IMR-90 (cell line): ENCODE data around the gene RTN4IP1. TPM values are rescaled to one million over a fixed set of nuclear protein-coding genes. Genes with fewer than 3 reads are reported as not detected.
A peak's percentile ranks its signal among the peaks of the same experiment; 100 is the strongest.

Source experiments
- ATAC-seq: fragments of 200-7000 bp; cut with Tn5 transposase; 2 replicates; pipeline ENCODE4 v1.9.1; 2020; ENCODE audit warnings: low read depth, mild to moderate bottlenecking, moderate library complexity
- BruUV-seq: library from RNA; stranded (reverse); fragments of 400-500 nt; replicated peaks from 2 replicates; lab custom pipeline; 2021; lab: Mats Ljungman, UMichigan
- CTCF ChIA-PET: fragments of 300-600 bp; formaldehyde crosslinking; extraction: SDS; loops from one replicate; lab custom pipeline; 2021; ENCODE audit warnings: antibody characterized with exemption; lab: Yijun Ruan, JAX
- POLR2A ChIA-PET: fragments of 300-600 bp; sonication (Branson Sonifier 250); formaldehyde crosslinking; loops from one replicate; lab custom pipeline; 2022; ENCODE audit warnings: antibody characterized with exemption; ENCODE audit not compliant: unreplicated experiment; lab: Charles Lee
- DNase-seq: peaks from one replicate; pipeline ENCODE4 v3.0.0; 2013
- H2AFZ ChIP-seq: replicated peaks from 2 replicates; pipeline ENCODE3; 2013; ENCODE audit warnings: low read length, mild to moderate bottlenecking; ENCODE audit not compliant: poor library complexity
- H2AK5ac ChIP-seq: 2 replicates; pipeline ENCODE4 v1.6.1; 2013; ENCODE audit warnings: low read depth, low read length, inconsistent platforms
- H2AK9ac ChIP-seq: replicated peaks from 2 replicates; pipeline ENCODE3; 2013; ENCODE audit warnings: mild to moderate bottlenecking, low read depth, low read length, moderate library complexity; ENCODE audit not compliant: poor library complexity
- H2BK120ac ChIP-seq: 2 replicates; pipeline ENCODE4 v1.6.1; 2013; ENCODE audit warnings: low read depth, low read length, inconsistent platforms
- H2BK15ac ChIP-seq: 3 replicates; pipeline ENCODE4 v1.6.1; 2013; ENCODE audit warnings: low read depth, low read length, inconsistent platforms
- H2BK20ac ChIP-seq: 2 replicates; pipeline ENCODE4 v1.6.1; 2013; ENCODE audit warnings: low read depth, mild to moderate bottlenecking, inconsistent platforms, low read length, moderate library complexity
- H2BK5ac ChIP-seq: 2 replicates; pipeline ENCODE4 v1.6.1; 2013; ENCODE audit warnings: mild to moderate bottlenecking, low read depth, low read length, inconsistent platforms; ENCODE audit not compliant: poor library complexity, severe bottlenecking
- H3K14ac ChIP-seq: replicated peaks from 2 replicates; pipeline ENCODE4 v1.6.1; 2013; ENCODE audit warnings: low read depth, low read length, inconsistent platforms
- H3K18ac ChIP-seq: 2 replicates; pipeline ENCODE4 v1.6.1; 2013; ENCODE audit warnings: low read depth, low read length, control low read depth
- H3K23ac ChIP-seq: 2 replicates; pipeline ENCODE4 v1.6.1; 2013; ENCODE audit warnings: low read depth, low read length, inconsistent platforms
- H3K27ac ChIP-seq: 2 replicates; pipeline ENCODE4 v1.5.1; 2013; ENCODE audit warnings: mild to moderate bottlenecking, control low read depth, low read length; ENCODE audit not compliant: insufficient read depth
- H3K27me3 ChIP-seq: 2 replicates; pipeline ENCODE4 v1.6.1; 2013; ENCODE audit warnings: low read length; ENCODE audit not compliant: control insufficient read depth, insufficient read depth
- H3K36me3 ChIP-seq: 2 replicates; pipeline ENCODE4 v1.6.1; 2013; ENCODE audit warnings: low read length, mixed read lengths; ENCODE audit not compliant: control insufficient read depth, insufficient read depth
- H3K4ac ChIP-seq: 2 replicates; pipeline ENCODE4 v1.6.1; 2013; ENCODE audit warnings: low read depth, low read length, inconsistent platforms
- H3K4me1 ChIP-seq: 2 replicates; pipeline ENCODE4 v1.6.1; 2013; ENCODE audit warnings: low read length, mixed read lengths; ENCODE audit not compliant: control insufficient read depth, insufficient read depth
- H3K4me2 ChIP-seq: 2 replicates; pipeline ENCODE4 v1.6.1; 2013; ENCODE audit warnings: low read depth, mild to moderate bottlenecking, control low read depth, low read length, moderate library complexity
- H3K4me3 ChIP-seq: 2 replicates; pipeline ENCODE4 v1.5.1; 2013; ENCODE audit warnings: low read depth, mild to moderate bottlenecking, control low read depth, low read length, moderate library complexity; ENCODE audit not compliant: insufficient read depth
- H3K56ac ChIP-seq: 2 replicates; pipeline ENCODE4 v1.6.1; 2013; ENCODE audit warnings: low read length, inconsistent platforms; ENCODE audit not compliant: insufficient read depth; ENCODE audit errors: extremely low read depth
- H3K79me1 ChIP-seq, 2 experiments: 2 replicates each; pipeline ENCODE4 v1.6.1; 2013; ENCODE audit warnings: low read length in 2 of 2, inconsistent platforms in 1 of 2, low read depth in 1 of 2
- H3K9ac ChIP-seq: 2 replicates; pipeline ENCODE4 v1.6.1; 2013; ENCODE audit warnings: low read depth, low read length, control low read depth
- H3K9me1 ChIP-seq: 2 replicates; pipeline ENCODE4 v1.6.1; 2013; ENCODE audit warnings: low read length, inconsistent platforms; ENCODE audit not compliant: insufficient read depth
- H3K9me3 ChIP-seq: 2 replicates; pipeline ENCODE4 v1.6.1; 2013; ENCODE audit warnings: low read length; ENCODE audit not compliant: control insufficient read depth, insufficient read depth
- H4K20me1 ChIP-seq: 2 replicates; pipeline ENCODE4 v1.6.1; 2013; ENCODE audit warnings: low read length, inconsistent platforms; ENCODE audit not compliant: insufficient read depth
- H4K5ac ChIP-seq: 2 replicates; pipeline ENCODE4 v1.6.1; 2013; ENCODE audit warnings: mild to moderate bottlenecking, low read depth, low read length, control low read depth
- H4K8ac ChIP-seq, 2 experiments: 2 replicates each; pipeline ENCODE4 v1.6.1; 2013; ENCODE audit warnings: low read depth in 2 of 2, low read length in 2 of 2, control low read depth in 1 of 2, inconsistent platforms in 1 of 2
- H4K91ac ChIP-seq: 2 replicates; pipeline ENCODE4 v1.6.1; 2013; ENCODE audit warnings: low read depth, low read length, inconsistent platforms; ENCODE audit not compliant: insufficient read depth
- CTCF ChIP-seq: conservative IDR thresholded peaks from 2 replicates; pipeline ENCODE4 v1.5.1; 2012; ENCODE audit warnings: mild to moderate bottlenecking, low read depth, low read length, improper control_type of control experiment
- FOS ChIP-seq: fragments of 150-350 bp; IDR thresholded peaks from 2 replicates; pipeline ENCODE4 v1.6.1; 2016; ENCODE audit warnings: low read depth, low read length
- RAD21 ChIP-seq: IDR thresholded peaks from 2 replicates; pipeline ENCODE4 v1.6.1; 2012; ENCODE audit warnings: low read length, improper control_type of control experiment
- RFX5 ChIP-seq: IDR thresholded peaks from 2 replicates; pipeline ENCODE4 v1.8.0; 2012; ENCODE audit warnings: low read depth, mild to moderate bottlenecking, low read length, moderate library complexity
- USF2 ChIP-seq: fragments of 150-350 bp; IDR thresholded peaks from 2 replicates; pipeline ENCODE4 v1.6.1; 2017; ENCODE audit warnings: mild to moderate bottlenecking, antibody characterized with exemption, low read length, low read depth
- WGBS, 2 experiments: methylation state at CpG; one replicate each; pipeline versions ENCODE4 v1.1.5 to v1.1.7; 2013; ENCODE audit warnings: missing lambda C conversion rate in 2 of 2; ENCODE audit not compliant: insufficient read length in 1 of 2; ENCODE audit errors: extremely low coverage in 2 of 2; 5-methylcytosine and 5-hydroxymethylcytosine counted together
- dilution Hi-C: fragments of 300-500 bp; cut with HindIII; formaldehyde crosslinking; loops from one replicate; pipeline ENCODE4 v1.14.3; 2018; ENCODE audit warnings: low sequenced_read_pairs; ENCODE audit not compliant: unreplicated experiment
- in situ Hi-C: fragments of 300-500 bp; cut with MboI; formaldehyde crosslinking; loops from 3 replicates; pipeline ENCODE4 v1.14.3; 2019; ENCODE audit warnings: low sequenced_read_pairs, inconsistent platforms, mixed read lengths
- intact Hi-C: fragments of 100-400 bp; cut with micrococcal nuclease; formaldehyde crosslinking; loops from 2 replicates; pipeline ENCODE4 v1.10.0; 2022
- polyA plus RNA-seq, 3 experiments: library from polyadenylated mRNA; depleted of rRNA; stranded (reverse); fragments of >200 nt; gene quantifications; 2 replicates each; pipeline ENCODE4 v1.2.3, GENCODE V29; 2012; ENCODE audit warnings: low replicate concordance in 1 of 3
- total RNA-seq: library from RNA; depleted of rRNA; stranded (reverse); fragments of >200 nt; gene quantifications from 2 replicates; pipeline ENCODE4 v1.2.3, GENCODE V29; 2012
- TF ChIP-seq, protein P1 (sequence below): fragments of 150-350 bp; IDR thresholded peaks from 2 replicates; pipeline ENCODE4 v1.6.1; 2016; ENCODE audit warnings: low read depth, mild to moderate bottlenecking, low read length, moderate library complexity, borderline replicate concordance

The RTN4IP1 gene
- total and polyA plus RNA-seq, 2 of the 4 experiments (the other 2 are of a cell fraction), result 5.7 to 9.9 TPM

GRCh38 chr6:106620931-106621672, 8.2 kb downstream of the RTN4IP1 start:
- H3K4ac ChIP-seq, result no peak overlapping the region
- no peak overlapping the region for H3K4me3 ChIP-seq
- no peaks in the 10 kb centered on the region for H3K9me3 ChIP-seq
- no peak overlapping the region for H2BK20ac ChIP-seq
- no peak overlapping the region for H3K18ac ChIP-seq
- BruUV-seq, result no TSS peak
- H2BK5ac ChIP-seq, result no peak overlapping the region
- ChIA-PET CTCF (interaction anchor here (1.2 to 1.3 kb wide), 2 partner anchors 10 to 13 kb away, joined by 3 read pairs; no protein-coding TSS in a partner anchor), POLR2A (no interaction called here)
- H4K91ac ChIP-seq, result no peak overlapping the region
- no peaks in the 10 kb centered on the region for H3K27me3 ChIP-seq
- H3K79me1 ChIP-seq, result no peaks in the 10 kb centered on the region
- dilution Hi-C loops (no loop called here), in situ Hi-C loops (no loop called here), intact Hi-C loops (no loop called here)
- no peak overlapping the region for H2BK120ac ChIP-seq
- H4K20me1 ChIP-seq, result no peaks in the 10 kb centered on the region
- H2AK9ac ChIP-seq, result no peak overlapping the region
- H3K14ac ChIP-seq, result no peak overlapping the region
- H2BK15ac ChIP-seq, result no peak overlapping the region
- TF ChIP-seq USF2 (no peak), CTCF (no peak), RAD21 (no peak), RFX5 (no peak), FOS (no peak)
- TF ChIP-seq, protein P1, sequence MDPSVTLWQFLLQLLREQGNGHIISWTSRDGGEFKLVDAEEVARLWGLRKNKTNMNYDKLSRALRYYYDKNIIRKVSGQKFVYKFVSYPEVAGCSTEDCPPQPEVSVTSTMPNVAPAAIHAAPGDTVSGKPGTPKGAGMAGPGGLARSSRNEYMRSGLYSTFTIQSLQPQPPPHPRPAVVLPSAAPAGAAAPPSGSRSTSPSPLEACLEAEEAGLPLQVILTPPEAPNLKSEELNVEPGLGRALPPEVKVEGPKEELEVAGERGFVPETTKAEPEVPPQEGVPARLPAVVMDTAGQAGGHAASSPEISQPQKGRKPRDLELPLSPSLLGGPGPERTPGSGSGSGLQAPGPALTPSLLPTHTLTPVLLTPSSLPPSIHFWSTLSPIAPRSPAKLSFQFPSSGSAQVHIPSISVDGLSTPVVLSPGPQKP, result no peak
- H3K9me1 ChIP-seq, result no peaks in the 10 kb centered on the region
- DNase-seq (peak; percentile 42), ATAC-seq (peak; percentile 37; the same call in 1 of the 2 replicates)
- peaks cover 4% of the 10 kb centered on the region; the same call in 1 of the 2 replicates for H3K36me3 ChIP-seq
- no peak overlapping the region for H2AFZ ChIP-seq
- H2AK5ac ChIP-seq, result no peak overlapping the region
- H3K9ac ChIP-seq, result no peak overlapping the region
- no peak overlapping the region for H3K23ac ChIP-seq
- no peak overlapping the region for H4K5ac ChIP-seq
- H3K4me2 ChIP-seq, result no peak overlapping the region
- WGBS, 2 experiments, result no CpG with 5 or more reads among the region's 3 CpGs
- H3K56ac ChIP-seq, result no peak overlapping the region
- no peak overlapping the region for H3K27ac ChIP-seq
- H4K8ac ChIP-seq, result no peak overlapping the region
- peaks cover 2% of the 10 kb centered on the region; the same call in 1 of the 2 replicates for H3K4me1 ChIP-seq
